GM21786 (cell line): Measurements from ENCODE around the gene RHNO1.

Experiments
- ATAC-seq: cut with Tn5 transposase; IDR thresholded peaks from one replicate; pipeline ENCODE4 v1.9.1; 2021; ENCODE audit not compliant: unreplicated experiment

RHNO1 gene

GRCh38 chr12:2900642-2901041, 23.6 kb downstream of the RHNO1 start:
- no peak for ATAC-seq

GRCh38 chr12:2902272-2902880, 25.4 kb downstream of the RHNO1 start:
- no peak for ATAC-seq

GRCh38 chr12:2904260-2904659, 27.2 kb downstream of the RHNO1 start:
- ATAC-seq: no peak

GRCh38 chr12:2912216-2912575, 35.2 kb downstream of the RHNO1 start:
- no peak for ATAC-seq

- ATAC-seq: no peak
Measured at GRCh38 chr12:2919249-2919648, 42.2 kb downstream of the RHNO1 start.

GRCh38 chr12:2922329-2922728, 45.3 kb downstream of the RHNO1 start:
- ATAC-seq: no peak

- ATAC-seq: no peak
Measured at GRCh38 chr12:2923057-2923456, 46.0 kb downstream of the RHNO1 start.

GRCh38 chr12:2924019-2924418, 47.0 kb downstream of the RHNO1 start:
- no peak for ATAC-seq

- no peak for ATAC-seq
Measured at GRCh38 chr12:2925322-2925995, 48.4 kb downstream of the RHNO1 start.

GRCh38 chr12:2930865-2931264, 53.8 kb downstream of the RHNO1 start:
- ATAC-seq: no peak

- no peak for ATAC-seq
Measured at GRCh38 chr12:2933586-2933985, 56.6 kb downstream of the RHNO1 start.

- ATAC-seq: no peak
Measured at GRCh38 chr12:2934371-2934770, 57.3 kb downstream of the RHNO1 start.

- ATAC-seq: no peak
Measured at GRCh38 chr12:2936301-2936700, 59.3 kb downstream of the RHNO1 start.

GRCh38 chr12:2937500-2937899, 60.5 kb downstream of the RHNO1 start:
- no peak for ATAC-seq
